GM21447 (cell line): ENCODE data around the gene CLASP1.
"Not testable (repeated sequence)": the region's sequence is repeated elsewhere in the genome, so short reads cannot be mapped to it uniquely, and the experiment has no call there.

Experiments used
- ATAC-seq: cut with Tn5 transposase; IDR thresholded peaks from one replicate; pipeline ENCODE4 v1.9.1; 2021; ENCODE audit not compliant: unreplicated experiment

The CLASP1 gene

DNA sequence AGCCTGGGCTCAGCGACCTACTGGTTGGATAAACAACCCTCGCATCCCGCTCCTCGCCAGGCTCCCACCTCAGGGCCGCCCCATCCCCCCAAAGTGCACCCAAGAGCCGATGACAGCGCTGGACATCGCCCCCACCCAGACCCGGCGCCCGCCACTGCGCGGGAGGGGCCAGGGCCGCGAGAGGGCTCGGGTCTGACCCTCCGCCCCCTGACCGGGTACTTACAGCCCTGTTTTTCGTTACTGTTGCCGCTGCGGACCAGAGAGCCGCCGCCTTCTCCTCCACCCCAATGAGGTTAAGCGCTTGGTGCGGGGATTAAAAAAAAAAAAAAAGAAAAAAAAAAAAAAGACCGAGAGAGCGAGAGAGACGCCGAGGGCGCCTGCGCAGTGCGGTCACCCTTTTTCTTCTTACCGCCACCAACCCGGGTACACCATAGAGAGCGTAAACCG lies at the start of gene CLASP1:
Gene CLASP1 (minus strand): TSS at position 314 of the 447 bp plus-strand sequence. CDS start 43,567 bp downstream, outside the sequence.
- ATAC-seq, result peak; percentile 34

DNA sequence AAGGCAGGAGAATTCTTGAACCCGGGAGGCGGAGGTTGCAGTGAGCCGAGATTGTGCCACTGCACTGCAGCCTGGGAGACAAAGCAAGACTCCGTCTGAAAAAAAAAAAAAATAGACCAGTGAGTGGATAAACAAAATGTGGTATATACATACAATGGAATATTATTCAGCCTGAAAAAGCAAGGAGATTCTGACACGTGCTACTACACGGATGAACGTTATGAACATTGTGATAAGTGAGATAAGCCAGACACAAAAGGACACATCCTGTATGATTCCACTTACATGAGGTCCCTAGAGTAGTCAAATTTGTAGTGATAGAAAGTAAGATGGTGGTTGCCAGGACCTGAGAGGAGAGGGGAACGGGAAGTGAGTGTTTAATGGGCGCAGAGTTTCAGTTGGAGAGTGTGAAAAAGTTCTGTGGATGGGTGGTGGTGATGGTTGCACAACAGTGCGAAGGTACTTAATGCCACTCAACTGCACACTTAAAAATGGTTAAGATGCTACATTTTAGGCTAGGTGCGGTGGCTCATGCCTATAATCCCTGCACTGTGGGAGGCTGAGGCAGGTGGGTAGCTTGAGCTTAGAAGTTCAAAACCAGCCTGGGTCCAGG lies 49.2 kb upstream of the CLASP1 start:
- ATAC-seq, result no peak

DNA sequence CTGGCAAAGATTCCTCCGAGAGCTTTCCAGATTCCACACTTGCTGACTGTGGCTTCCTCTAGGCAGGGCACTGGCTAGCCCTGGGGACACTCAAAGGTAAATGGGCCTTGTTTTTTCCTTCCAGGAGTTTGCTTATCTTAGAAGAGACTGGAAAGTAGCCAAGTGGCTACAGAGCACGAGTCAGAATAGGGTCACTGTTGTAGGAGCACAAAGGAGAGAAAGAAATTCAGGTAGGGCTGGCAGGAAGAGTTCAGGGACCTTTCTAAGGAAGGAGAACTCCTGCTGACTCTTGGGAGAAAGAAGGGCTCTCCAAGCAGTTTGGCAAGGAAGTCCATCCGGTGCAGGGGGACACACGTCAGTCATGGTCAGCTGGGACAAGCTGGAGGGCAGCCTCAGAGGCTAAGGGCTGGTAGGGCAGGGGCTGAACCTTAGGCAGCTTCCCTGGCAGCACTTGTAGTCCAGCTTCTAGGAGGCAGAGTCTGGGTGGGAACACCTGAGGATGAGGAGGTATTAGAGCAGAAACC lies 47.9 kb upstream of the CLASP1 start:
- ATAC-seq, result no peak

DNA sequence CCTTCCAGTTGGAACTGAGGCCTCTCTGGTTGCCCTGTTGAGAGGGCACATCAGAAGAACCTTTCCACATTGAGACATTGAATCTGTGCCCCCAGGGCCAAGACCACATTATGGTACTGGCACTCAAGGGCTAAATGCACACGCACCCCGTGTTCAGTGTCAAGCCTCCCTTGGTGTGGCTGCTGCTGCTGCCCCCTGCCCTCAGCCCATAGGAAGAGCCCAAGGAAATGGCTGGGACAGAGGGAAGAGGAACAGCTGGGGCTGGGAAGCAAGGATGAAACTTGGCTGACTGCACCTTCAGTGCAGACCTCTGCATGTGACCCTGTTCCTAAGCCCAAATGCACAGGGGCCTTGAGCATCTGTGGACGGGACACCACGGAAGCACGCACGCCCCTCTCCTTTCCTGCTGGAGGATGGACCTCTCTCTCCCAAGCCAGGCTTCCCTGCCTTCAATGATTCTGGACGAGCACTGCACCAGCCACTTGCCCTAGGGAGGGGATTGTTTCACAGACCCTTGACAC lies 47.2 kb upstream of the CLASP1 start:
- ATAC-seq, result no peak

DNA sequence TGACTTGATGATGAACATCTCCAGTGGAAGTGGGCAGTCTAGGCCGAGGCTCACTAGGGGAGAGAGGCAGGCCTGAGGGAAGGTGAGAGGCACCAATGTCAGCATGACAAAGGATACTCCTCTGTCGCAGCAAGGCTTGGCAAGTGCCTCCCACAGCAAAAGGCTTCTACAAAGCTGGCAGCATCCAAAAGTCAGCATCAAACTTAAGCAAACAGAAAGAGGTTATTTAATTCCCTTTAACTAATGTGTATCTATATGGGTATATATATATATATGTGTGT lies 45.8 kb upstream of the CLASP1 start:
- ATAC-seq, result no peak

DNA sequence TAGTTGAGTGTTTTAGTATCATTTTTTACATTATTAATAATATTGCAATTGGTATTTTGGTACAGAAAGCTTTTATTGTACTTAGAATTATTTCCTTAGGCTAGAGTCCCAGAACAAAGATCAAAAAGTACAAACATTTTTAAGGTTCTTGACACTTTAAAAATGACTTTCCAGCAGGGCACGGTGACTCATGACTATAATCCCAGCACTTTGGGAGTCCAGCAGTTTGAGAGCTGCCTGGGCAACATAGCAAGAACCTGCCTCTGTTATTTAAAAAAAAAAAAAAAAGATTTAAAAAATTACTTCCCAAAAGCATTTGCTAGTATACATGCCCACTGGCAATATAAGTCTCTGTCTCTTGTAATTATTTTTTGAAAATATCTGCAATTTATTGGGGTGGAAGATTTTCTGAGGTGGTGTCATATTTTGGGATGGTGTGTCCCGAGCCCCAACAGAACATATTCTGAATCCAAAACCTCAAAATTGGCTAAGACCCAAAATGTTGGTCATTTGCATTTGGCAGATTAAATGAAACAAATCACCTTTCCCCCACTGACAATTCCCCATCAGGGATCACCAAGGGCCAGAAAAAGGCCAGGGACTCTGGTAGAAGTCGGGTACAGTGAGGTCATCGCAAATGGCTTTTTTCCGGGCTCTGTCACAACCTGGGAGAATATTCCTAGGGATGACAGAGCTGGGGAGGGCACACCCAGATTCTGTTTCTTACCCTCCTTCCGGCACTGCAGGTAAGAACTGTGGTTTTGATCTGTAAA lies 45.3 kb upstream of the CLASP1 start:
- no peak for ATAC-seq

DNA sequence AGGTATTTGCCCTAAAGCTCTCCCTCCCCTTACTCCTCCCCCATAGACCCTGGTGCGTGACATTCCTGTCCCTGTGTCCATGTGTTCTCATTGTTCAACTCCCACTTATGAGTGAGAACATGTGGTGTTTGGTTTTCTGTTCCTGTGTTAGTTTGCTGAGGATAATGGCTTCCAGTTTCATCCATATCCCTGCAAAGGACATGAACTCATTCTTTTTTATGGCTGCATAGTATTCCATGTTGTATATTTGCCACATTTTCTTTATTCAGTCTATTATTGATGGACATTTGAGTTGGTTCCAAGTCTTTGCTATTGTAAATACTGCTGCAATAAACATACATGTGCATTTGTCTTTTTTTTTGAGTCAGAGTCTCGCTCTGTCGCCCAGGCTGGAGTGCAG lies 41.3 kb upstream of the CLASP1 start:
- not testable (repeated sequence) for ATAC-seq

DNA sequence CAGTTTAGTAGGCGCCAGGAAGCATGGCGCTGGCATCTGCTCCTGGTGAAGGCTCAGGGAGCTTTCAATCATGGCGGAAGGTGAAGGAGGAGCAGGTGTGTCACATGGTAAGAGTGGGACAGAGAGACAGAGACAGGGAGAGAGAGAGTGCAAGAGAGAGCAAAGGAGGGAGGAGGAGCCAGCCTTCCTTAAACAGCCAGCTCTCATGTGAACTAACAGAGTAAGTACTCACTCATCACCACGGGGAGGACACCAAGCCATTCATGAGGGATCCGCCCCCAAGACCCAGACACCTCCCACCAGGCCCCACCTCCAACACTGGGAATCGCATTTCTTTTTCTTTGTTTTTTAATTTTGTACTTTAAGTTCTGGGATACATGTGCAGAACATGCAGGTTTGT lies 40.8 kb upstream of the CLASP1 start:
- no peak for ATAC-seq

DNA sequence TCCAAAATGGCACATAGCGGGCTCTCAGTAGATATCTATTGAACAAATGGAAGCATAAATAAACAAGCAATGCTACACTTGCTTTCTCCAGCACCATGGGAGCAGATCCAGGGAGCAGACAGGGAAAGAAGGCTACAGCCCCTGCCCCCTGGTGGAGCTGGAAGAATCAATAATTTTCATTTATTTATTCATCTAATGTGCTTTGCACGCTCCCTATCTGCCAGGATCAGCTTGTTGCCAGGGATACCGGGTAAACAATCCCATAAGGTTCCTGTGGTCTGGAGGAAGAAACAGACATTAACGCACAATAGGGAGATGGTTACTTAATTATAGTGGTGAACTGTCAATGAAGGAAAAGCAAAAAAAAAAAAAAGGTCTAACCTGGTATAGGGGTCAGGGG lies 40.1 kb upstream of the CLASP1 start:
- ATAC-seq, result no peak

DNA sequence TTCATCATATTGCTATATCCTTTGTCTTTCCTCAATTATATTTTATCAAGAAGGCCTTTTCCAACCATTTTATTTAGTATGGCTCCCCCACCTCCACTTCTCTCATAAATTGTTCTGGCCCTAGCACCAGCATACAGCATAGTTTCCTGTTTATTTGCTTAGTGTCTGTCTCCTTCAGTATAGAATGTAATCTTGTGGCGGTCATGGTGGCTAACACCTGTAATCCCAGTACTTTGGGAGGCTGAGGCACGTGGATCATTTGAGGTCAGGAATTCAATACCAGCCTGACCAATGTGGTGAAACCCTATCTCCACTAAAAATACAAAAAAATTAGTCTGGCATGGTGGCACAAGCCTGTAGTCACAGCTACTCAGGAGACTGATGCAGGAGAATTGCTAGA lies 39.6 kb upstream of the CLASP1 start:
- no peak for ATAC-seq

DNA sequence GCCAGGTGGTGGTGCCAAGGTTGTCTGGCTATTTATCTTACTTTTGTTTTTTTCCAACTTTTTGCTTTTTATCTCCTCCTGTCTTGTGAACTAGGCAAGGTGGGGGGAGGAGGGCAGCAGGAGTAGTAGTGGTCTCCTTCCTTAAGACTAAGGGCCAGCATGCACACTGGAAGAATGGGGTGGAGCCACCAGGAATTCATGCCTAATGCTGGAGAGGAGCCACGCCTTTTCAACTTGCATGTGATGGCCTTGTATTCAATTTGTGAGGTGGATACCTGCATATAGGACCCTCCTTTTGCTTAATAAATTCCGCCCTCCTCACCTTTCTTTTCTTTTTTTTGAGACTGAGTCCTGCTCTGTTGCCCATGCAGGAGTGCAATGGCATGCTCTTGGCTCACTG lies 37.6 kb upstream of the CLASP1 start:
- no peak for ATAC-seq

DNA sequence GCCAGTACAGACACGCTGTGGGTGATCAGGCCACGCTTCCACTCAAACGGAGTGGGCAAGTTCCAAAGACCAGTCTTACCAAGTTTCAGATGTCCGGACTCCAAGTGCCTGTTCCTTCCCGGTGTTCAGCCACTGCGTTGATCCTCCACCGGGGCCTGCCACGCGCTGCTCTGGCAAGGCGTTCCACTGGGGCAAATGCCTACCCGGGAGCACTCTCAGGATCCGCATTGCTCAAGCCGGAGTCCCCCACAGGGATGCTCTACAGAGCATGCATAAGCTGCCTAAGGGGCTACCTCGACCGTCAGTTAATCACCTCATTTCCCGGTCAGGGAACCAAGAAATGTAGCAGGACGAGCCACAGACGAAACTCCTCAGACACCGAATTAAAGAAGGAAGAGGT lies 37.0 kb upstream of the CLASP1 start:
- ATAC-seq, result no peak

DNA sequence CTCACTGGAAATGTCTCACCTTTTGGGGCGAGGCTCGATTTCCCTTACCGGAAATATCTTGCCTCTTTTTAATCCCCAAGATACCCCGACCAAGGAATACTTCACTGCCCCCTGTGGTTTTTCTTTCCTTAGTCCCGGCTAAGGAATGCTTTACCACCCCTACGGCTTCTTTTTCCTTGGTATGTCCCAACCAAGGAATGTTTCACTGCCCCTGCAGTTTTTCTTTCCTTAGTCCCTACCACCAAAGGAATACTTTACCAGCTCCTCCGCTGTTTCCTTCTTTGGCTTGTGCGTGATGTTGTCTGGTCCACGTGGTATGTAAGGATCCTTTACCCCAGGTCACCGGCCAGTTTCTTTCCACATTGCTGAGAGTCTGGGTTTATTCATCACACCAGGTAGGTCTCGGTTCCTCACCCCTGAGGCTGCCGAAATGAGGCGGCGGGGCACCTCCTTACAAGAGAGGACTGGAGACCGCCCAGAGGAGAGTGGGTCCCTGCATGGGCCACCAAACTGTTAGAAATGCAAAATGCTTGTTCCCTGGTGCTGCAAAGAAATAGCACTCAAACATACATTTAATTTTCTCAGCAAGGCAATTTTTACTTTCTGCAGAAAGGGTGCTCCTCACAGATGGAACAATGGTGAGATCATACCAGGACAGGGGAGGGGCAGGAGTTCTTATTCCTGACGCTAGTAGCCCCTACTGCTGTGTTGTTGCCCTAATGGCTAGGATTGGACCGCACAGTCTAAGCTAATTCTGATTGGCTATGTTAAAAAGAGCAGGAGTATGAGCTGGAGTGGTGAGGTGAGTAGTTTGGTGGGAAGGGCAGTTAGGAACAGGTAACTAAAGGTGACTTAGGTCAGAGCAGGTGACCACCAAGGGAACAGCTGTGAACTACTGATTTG lies 33.4 kb upstream of the CLASP1 start:
- ATAC-seq, result no peak

DNA sequence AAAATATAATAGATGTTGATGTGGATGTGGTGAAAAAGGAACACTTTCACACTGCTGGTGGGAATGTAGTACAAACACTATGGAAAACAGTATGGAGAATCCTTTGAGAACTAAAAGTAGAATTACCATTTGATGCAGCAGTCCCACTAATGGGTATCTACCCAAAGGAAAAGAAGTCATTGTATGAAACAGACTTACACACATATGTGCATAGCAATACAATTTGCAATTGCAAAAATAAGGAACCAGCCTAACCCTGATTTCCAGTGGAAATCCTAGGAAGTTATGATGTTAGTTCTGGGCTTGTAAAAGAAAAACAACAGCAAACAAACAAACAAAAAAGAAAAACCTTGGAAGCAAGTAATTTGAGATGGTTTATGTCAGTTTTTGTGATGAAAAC lies 28.6 kb upstream of the CLASP1 start:
- no peak for ATAC-seq

DNA sequence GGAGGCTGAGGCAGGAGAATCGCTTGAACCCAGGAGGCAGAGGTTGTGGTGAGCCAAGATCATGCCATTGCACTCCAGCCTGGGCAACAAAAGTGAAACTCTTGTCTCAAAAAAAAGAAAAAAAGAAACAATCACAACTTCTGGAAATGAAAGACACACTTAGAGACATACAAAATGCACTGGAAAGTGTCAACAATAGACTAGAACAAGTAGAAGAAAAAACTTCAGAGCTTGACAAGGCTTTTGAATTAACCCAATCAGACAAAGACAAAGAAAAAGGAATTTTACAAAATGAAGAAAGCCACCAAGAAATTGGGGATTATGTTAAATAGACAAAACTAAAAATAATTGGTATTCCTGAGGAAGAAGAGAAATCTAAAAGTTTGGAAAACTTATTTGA lies 22.4 kb upstream of the CLASP1 start:
- ATAC-seq, result not testable (repeated sequence)

DNA sequence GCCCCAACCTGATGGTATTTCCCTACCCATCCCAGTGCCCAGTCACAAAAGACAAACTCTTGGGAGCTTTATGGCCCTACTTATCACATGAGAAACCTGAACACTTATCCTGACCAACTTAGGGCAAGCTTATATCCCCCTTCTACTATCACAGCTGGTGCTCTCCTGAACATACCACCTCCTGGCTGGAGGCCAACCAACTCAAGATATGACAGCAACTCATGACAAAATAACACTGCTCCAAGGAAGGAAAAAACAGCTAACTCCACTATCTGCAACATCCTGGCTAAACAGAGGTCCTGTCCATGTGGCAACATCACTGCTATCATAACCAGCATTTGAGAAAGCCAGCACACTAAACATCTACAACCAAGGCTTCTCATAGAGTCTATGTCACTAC lies 20.9 kb upstream of the CLASP1 start:
- no peak for ATAC-seq

DNA sequence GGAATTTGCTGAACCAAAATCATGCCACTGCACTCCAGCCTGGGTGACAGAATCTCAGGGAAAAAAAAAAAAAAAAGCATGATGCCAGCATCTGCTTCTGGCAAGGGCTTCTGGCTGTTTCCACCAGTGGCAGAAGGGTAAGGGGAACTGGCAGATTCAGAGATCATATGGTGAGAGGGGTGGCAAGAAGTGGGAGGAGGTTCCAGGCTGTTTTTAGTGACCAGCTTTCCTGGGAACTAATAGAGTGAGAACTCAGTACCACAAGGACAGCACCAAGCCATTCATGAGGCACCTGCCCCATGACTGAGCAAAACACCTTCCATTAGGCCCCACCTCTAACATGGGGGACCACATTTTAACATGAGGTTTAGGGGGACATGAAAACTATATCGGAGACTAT lies 18.4 kb upstream of the CLASP1 start:
- no peak for ATAC-seq

DNA sequence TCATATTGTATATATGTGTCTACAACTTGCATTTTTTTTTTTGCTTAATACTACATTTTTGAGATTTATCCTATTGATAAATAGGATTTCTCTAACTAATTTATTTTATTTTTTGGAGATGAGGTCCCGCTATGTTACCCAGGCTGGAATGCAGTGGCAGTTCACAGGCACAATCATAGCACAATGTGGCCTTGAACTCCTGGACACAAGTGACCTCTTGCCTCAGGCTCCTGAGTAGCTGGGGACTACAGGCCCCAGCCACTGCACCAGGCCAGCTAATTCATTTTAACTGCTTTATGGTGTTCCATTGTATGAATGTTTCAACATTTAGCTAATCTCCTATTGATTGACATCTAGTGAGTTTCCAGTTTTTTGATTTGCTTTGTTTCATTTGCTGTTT lies 16.8 kb upstream of the CLASP1 start:
- no peak for ATAC-seq

DNA sequence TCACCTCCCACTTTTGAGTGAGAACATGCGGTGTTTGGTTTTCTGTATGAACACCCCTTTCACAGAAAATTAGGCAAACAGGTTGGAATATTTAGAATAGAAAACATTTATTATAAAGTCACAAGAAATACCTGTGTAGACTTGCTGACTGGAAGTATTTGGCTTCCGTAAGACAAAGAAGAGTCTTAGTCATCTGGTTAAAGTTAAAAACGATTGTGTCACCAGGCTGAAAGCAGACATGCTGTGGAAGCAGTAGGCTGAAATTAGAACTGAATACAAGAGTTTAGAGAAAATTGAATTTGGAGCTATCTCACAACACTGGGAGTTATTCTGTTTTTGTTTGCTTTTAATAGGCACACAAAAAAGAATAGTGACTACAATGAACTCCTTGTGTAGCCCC lies 16.2 kb upstream of the CLASP1 start:
- no peak for ATAC-seq

DNA sequence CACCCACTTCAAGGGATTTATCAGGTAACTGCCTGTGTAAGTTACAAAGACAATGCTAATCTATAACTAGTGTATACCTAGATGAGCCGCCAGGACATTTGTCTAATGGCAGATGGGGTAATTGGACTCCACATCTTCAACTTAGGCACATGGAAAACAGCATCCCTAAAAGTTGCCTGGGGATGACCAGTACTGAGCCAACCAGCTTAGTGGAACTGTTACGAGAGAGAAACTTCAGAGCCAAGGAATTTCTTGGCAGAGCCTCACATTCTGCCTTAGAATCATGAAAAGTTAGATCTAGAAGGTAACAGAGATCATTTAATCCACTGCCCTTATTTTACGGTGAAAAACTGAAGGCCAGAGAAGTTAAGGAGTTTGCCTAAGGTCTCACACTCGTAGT lies 15.5 kb upstream of the CLASP1 start:
- ATAC-seq, result no peak

DNA sequence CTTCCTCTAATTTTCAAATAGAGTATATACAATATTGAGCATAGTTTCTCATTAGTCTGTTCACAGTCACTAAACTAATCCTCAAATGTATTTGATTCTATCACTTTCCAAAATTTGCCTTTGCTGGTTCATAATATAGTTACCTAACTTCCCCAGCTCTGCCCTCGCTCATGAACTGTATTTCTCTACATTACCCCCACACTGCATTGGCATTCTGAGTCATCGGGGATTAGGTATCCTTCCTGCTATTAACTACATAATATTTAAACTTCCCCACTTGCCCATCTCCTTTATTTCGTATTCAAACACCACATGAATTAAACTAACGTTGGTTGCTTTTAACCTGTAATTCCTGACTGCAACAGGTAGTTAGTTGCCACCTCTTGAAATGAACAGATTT lies 14.8 kb upstream of the CLASP1 start:
- ATAC-seq, result no peak

DNA sequence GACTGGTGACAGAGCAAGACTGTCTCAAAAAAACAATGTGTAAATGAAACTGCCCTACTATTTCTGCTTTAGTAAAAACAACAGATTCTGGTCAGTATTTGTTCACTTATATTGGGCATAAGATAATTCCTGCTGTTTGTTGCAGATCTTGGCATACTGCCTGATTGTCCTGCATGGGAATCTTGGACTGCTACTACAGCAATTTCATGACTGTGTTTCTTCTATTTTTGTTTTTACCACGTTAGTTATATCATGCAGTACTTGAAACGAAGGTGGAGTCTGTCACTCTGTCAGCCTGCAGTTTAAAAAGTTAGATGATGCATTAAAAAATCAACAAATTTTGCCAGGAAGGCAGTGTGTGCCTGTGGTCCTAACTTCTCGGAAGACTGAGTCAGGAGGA lies 14.2 kb upstream of the CLASP1 start:
- no peak for ATAC-seq
